CD4-positive, alpha-beta T cell treated with Interleukin-2 at 100 ng/mL for 4 hours (primary cell): ENCODE measurements around the gene KIR3DL3.
A peak's percentile ranks its signal among the peaks of the same experiment; 100 is the strongest.
"Not testable (repeated sequence)": the region's sequence is repeated elsewhere in the genome, so short reads cannot be mapped to it uniquely, and the experiment has no call there.

Source experiments
- DNase-seq: peaks from one replicate; pipeline ENCODE4 v3.0.0-alpha.2; 2020; ENCODE audit warnings: low spot score

KIR3DL3 gene

DNA sequence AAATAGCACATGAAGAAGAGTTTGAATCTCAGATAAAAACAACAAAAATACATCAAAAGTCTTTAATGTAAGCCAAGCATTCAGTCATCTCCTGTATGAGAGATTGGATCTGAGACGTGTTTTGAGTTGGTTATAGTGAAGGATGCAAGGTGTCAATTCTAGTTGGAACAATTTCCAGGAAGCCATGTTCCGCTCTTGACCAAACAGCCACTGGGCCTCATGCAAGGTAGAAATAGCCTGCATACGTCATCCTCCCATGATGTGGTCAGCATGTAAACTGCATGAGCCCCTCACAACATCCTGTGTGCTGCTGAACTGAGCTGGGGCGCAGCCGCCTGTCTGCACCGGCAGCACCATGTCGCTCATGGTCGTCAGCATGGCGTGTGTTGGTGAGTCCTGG is at the start of gene KIR3DL3:
Gene KIR3DL3 (plus strand): TSS at position 301 of the 400 bp plus-strand sequence. CDS start 55 bp downstream, at position 356.
- no peak for DNase-seq

DNA sequence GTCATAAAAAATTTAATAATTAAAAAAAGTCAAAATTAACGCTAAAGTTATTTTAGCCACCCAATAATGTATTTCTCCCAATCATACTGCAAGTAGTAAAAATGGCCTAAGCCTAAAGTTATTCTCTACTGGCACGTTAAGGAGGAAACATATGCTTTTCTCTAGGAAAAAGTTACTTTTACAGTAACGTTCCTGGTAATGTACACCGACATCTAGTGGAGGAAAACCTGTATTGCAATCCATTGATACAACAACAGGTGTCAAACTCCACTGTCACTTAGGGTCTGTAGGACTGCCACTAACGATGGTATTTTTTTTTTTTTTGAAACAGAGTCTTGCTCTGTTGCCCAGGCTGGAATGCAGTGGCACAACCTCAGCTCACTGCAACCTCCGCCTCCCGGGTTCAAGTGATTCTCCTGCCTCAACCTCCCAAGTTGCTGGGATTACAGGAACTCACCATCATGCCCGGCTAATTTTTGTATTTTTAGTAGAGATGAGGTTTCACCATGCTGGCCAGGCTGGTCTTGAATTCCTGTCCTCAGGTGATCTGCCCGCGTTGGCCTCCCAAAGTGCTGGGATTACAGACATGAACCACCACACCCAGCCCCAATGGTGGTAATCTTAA is 47.9 kb upstream of the KIR3DL3 start:
- DNase-seq = peak; percentile 58

DNA sequence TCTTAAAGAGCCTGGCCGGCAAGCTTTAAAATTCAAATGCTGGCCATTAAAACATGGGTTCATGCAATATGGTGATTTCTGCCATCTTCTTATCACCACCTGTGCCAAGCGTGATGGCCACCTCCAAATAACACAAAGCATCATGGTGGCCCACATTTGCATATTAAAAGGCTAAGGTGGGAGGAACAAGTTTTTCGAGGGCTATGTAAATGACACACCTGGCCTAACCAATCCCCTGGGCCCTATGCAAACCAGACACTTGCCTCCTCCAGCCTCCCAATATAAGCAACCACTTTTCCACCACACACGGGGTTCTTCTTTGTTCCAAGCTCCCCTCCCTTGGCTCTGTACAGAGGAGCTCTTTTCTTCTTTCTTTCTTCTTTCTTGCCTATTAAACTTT is 47.0 kb upstream of the KIR3DL3 start:
- no peak for DNase-seq

DNA sequence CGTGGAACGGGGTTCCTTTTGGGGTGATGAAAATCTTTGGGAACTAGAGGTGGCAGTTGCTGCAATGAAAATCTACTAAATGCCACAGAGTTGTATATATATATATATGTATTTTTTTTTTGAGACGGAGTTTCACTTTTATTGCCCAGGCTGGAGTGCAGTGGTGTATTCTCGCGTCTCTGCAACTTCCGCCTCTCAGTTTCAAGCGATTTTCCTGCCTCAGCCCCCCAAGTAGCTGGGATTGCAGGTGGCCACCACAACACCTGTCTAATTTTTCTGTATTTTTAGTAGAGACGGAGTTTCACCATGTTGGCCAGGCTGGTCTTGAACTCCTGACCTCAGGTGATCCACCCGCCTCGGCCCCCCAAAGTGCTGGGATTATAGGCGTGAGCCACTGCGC is 42.6 kb upstream of the KIR3DL3 start:
- DNase-seq = not testable (repeated sequence)

DNA sequence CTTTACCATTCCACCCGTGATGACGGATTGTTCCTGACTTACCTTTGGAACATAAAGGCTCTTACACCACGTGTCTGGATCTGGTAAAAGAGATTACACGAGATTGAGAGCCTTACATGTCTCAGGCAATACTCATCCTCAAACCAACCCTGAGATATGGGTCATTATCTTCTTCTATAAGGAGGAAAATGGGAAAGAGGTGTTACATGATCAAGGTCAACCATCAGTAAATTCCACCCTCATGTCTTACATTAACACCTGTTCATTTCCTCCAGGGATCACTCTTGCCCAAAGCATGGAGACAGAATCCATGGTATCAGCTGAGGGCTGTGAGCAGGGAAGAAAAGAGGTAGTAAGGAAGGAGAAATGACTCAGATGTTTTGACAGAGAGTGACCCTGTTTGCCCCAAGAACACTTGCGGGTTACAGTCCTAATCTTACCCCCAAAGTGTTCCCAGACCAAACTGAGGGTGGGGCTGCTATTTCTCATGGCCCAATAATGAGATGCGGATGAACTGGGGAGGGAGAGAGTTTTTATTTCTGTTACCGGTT is 41.9 kb upstream of the KIR3DL3 start:
- DNase-seq = no peak

DNA sequence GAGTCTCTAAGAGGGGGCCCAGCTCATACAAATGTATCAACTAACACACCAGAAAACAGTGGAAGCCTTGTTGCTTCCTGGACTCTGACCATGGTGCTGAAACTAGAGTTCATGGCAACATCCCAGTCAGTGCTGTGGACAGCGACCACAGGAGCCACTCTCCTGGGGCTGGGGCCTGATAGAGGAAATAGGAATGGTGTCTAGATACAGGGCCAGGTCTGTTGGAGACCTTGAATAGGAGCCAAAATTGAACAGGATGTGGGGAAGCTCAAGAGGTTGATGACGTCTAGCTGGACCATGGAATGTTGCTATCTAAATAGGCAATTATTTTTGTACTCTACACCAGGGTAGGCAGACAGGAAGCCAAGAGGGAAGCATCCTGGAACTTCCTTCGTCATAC is 39.7 kb upstream of the KIR3DL3 start:
- DNase-seq = no peak

DNA sequence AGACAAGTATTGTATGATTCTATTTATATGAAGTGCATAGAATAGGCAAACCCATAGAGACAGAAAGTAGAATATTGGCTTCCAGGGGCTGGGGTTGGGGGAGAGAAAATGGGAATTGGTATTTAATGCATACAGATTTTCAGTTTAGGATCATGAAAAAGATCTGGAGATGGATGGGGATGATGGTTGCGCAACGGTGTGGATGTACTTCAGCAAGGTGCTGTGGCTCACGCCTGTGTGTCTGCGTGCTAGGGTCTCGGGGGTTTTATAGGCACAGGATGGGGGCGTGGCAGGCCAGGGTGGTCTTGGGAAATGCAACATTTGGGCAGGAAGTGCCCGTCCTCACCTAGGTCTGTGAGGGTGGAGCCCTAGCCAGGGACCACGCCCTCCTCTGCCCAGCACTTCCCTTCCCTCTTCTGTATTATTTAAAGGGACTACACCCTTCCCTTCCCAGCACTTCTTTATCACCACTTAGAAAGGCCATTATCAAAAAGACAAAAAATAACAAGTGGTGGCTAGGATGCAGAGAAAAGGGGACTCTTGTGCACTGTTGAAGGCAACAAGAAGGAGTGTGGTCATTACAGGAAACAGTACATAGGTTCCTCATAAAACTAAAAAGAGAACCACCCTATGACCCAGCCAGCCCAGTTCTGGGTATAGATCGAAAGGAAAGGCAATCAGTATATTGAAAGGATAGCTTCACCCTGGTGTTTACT is 32.5 kb upstream of the KIR3DL3 start:
- DNase-seq = no peak

DNA sequence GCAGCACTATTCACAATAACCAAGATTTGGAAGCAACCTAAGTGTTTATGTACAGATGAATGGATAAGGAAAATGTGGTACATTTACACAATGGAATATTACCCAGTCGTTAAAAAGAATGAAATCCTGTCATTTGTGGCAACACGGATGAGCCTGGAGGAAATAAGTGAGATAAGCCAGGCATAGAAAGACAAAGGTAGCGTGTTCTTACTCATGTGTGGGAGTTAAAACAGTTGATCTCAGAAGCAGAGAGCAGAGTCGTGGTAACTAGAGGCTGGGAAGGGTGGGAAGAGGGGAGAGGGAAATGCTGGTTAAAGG is 32.0 kb upstream of the KIR3DL3 start:
- no peak for DNase-seq

DNA sequence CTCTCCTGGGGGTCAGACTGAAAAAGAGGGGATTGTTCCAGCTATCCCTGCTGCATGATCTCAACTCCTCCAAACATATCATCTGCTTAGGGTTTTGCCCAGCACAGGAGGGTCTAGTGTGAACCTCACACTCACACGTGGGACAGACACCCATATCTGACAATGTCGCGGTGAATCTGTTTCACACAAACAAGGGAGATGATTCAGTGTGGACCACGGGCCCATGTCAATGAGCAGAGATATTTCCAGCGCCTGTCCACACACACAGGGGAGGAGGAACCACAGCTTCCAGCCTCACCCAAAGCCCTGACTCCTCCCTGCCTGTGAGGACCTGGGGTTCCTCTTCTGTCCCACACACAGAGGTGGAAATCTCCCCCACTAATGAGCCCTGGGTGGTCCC is 29.6 kb upstream of the KIR3DL3 start:
- no peak for DNase-seq

DNA sequence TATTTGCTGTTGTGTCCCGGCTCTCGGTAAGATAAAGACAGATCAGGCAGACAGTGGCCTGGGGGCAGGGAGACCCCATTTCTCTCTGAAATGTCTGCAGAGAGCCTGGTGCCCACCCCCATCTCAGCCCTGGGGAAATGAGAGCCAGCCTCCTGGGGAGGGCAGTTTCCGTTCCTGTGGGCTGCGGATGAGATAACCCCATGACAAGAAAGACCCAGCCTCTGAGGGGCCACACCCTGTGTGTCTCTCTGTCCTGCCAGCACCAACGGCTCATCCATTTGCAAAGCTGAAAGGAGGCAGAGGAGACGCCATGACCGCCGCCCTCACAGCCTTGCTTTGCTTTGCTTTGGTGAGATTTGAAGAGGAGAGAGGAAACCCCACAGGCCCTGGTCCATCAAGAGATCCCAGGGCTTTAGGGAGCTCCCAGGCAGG is 28.1 kb upstream of the KIR3DL3 start:
- DNase-seq = no peak

DNA sequence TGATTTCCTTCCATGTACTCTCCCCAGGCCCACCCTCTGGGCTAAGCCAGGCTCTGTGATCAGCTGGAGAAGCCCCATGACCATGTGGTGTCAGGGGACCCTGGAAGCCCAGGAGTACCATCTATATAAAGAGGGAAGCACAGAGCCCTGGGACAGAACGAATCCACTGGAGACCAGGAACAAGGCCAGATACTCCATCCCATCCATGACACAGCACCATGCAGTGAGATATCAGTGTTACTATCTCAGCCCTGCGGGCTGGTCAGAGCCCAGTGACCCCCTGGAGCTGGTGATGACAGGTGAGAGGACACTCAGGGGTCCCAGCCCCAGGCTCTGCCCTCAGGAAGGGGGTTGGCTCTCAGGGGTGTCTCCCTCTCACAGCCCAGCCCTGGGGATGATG is 27.5 kb upstream of the KIR3DL3 start:
- DNase-seq = no peak

DNA sequence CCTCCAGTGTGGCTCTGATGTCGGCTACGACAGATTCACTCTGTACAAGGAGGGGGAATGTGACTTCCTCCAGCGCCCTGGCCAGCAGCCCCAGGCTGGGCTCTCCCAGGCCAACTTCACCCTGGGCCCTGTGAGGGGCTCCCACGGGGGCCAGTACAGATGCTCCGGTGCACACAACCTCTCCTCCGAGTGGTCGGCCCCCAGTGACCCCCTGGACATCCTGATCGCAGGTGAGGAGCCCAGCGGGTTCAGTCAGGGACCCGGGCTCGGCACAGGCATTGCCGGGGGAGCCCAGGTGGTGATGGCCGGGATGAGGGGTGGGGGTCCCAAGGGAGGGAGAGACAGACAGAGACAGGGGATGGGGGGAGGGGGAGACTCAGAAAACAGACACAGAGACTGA is 26.5 kb upstream of the KIR3DL3 start:
- DNase-seq = not testable (repeated sequence)

DNA sequence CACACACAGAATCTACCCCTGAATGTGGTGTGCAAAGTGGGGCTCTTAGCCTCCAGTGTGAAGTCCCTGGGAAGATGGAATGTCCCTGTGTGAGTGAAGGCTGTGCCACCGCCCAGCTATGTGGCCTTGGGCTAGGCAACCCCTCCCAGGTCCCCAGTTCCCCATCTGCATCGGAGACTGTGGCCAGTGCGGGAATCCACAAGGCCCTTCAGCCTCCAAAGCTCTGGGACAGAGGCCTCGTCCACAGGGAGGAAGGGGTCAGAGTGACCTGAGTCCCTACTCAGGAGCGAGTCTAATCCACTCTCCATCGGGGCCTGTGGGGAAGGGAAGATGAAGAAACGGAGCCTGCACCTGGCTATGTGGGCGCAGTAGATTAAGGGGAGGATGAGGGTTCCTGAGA is 19.3 kb upstream of the KIR3DL3 start:
- DNase-seq = no peak

DNA sequence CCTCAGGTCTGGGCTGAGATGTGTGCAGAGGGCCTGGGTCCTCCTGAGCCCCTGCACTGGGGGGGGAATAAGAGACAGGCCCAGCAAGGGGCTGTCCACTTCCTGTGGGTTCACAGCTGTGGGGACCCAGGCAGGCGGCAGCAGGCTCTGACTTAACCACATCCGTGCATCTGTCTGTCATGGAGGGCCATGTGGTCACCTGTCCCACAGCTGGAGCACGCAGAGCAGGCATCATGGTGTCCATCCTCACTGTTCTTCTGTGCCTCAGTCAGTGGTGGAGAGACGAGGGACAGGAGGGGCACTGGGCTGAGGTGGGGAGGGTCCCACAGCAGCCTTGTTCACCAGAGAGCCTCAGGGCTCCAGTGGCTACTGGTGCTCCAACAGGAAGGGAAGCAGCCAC is 16.3 kb upstream of the KIR3DL3 start:
- DNase-seq = no peak

DNA sequence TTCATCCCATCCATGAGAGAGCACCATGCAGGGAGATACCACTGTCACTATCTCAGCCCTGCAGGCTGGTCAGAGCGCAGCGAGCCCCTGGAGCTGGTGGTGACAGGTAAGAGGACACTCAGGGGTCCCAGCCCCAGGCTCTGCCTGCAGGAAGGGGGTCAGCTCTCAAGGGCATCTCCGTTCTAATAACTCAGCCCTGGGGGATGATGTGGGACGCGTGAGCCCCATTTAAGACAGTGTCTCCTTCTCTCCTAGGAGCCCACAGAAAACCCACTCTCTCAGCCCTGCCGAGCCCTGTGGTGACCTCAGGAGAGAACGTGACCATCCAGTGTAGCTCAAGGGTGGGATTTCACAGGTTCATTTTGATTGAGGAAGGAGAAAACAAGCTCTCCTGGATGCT is 15.5 kb upstream of the KIR3DL3 start:
- DNase-seq = no peak

DNA sequence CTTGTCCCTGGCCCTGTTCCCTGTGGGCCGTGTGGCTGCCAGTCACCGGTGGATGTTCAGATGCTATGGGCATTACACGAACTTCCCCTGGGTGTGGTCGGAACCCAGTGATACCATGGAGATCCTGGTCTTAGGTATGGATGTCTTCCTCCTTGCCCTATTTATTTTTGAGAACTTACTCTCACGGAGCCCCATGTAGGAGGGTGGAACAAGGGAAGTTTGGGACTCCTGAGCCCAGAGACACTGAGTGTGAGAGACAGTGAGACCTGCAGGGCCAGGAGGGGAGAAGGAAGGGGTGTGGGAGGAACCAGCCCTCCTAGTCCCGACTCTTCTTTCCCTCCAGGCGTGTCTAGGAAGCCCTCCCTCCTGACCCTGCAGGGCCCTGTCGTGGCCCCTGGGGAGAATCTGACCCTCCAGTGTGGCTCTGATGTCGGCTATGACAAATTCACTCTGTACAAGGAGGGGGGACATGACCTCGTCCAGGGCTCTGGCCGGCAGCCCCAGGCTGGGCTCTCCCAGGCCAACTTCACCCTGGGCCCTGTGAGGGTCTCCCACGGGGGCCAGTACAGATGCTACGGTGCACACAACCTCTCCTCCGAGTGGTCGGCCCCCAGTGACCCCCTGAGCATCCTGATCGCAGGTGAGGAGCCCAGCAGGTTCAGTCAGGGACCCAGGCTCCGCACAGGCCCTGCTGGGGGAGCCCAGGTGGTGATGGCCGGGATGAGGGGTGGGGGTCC is 14.9 kb upstream of the KIR3DL3 start:
- no peak for DNase-seq

DNA sequence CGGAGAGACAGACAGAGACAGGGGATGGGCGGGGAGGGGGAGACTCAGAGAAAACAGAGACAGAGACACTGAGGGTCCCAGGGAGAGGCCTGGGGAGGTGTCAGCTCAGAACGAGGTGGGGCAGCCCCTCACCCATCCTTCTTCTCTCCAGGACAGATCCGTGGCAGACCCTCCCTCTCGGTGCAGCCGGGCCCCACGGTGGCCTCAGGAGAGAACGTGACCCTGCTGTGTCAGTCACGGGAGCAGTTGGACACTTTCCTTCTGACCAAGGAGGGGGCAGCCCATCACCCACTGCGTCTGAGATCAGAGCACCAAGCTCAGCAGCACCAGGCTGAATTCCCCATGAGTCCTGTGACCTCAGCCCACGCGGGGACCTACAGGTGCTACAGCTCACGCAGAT is 14.3 kb upstream of the KIR3DL3 start:
- not testable (repeated sequence) for DNase-seq

DNA sequence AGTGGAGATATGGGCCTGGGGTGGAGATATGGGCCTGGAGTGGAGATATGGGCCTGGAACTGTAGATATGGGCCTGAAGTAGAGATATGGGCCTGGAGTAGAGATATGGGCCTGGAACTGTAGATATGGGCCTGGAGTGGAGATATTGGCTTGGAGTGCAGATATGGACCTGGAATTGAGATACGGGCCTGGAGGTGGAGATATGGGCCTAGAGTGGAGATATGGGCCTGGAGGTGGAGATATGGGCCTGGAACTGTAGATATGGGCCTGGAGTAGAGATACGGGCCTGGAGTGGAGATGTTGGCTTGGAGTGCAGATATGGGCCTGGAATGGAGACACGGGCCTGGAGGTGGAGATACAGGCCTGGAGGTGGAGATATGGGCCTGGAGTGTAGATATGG is 402 bp downstream of the KIR3DL3 start:
- DNase-seq = no peak

DNA sequence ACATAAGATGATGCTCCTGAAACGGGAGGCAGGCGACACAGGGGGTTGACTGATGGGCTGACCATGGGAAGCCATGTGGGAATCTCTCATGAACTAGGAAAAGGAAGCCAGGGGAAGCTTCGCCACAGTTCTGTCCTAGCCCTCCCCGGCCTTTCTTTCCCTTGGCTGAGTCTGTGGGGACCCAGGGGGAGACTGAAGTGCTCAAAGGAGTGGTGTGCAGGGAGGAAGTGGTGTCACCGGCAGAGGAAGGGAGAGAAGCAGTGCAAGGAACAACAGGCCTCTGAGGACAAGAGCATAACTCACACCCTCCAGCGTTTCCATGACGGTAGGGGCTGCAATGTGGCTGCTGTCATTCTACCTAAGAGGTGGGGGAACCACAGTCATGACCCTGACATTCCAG is 1.1 kb downstream of the KIR3DL3 start:
- DNase-seq = no peak

DNA sequence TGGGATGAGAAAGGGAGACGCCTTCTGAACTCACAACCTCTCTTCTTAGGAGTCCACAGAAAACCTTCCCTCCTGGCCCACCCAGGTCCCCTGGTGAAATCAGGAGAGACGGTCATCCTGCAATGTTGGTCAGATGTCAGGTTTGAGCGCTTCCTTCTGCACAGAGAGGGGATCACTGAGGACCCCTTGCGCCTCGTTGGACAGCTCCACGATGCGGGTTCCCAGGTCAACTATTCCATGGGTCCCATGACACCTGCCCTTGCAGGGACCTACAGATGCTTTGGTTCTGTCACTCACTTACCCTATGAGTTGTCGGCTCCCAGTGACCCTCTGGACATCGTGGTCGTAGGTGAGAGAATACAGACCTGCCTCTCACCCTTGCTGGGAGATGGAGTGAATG is 3.3 kb downstream of the KIR3DL3 start:
- DNase-seq = no peak

DNA sequence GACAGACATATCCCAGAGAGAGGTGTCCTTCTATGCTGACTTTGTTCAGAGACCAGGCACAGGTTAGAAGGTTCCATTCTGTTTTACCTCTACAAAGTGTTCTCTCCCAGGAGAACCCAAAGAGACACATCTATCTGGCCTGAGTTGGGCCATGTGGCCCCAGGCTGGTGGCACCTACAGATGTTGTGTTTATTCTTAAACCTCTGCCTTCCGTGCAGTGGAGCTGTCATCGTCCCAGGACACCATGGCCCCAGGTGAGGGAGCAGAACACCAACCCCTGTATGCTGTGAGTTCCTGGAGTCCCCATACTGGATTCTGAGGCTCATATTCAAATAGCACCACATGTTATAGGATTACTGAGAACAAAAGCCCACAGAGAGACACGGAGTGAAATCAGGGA is 3.9 kb downstream of the KIR3DL3 start:
- no peak for DNase-seq

DNA sequence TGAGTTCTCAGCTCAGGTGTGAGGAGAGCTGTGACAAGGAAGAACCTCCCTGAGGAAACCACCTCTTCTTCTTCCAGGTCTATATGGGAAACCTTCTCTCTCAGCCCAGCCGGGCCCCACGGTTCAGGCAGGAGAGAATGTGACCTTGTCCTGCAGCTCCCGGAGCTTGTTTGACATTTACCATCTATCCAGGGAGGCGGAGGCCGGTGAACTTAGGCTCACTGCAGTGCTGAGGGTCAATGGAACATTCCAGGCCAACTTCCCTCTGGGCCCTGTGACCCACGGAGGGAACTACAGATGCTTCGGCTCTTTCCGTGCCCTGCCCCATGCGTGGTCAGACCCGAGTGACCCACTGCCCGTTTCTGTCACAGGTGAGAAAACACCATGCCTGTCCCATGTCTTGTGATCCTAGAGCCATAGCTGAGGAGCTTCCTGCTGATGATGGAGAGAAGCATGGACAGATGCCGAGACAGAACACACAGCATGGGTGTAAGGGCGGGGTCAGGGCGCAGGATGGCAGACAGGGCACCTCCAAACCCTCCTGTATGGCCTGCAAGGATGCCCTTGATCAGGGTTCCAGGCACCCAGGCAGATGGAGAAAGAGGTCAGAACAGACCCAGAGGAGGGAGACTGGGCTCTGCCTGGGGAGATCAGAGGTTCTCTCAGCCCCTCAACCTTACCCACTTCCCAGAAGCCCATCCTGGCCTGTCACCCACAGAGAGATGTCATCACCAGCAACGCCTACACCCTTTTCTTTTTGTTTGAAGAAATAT is 5.4 kb downstream of the KIR3DL3 start:
- no peak for DNase-seq
